GM19023 (cell line): ENCODE data around the gene C2orf80.
"Not testable (repeated sequence)": the region's sequence is repeated elsewhere in the genome, so short reads cannot be mapped to it uniquely, and the experiment has no call there.

Experiments
- ATAC-seq: cut with Tn5 transposase; IDR thresholded peaks from one replicate; pipeline ENCODE4 v1.9.1; 2021; ENCODE audit warnings: mild to moderate bottlenecking, moderate library complexity; ENCODE audit not compliant: unreplicated experiment

The C2orf80 gene

DNA sequence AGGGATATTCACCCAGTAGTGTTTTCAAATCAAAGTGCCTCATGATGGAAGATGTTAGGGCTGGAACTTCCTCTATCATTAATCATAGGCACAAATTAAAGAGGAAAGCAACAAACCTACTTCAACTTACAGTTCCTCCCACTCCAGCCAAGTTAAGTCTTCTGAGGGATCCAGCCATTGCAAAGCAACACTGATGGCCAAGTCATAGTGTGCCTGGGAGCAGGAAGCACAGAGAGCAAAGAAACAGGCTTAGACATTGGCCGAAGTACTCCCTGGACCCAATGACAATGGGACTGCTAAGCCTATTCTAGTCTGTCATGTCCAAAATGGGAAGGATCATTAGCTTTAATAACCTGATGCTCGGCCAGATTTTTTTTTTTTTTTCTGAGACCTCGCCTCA is 7.0 kb downstream of the C2orf80 start:
- ATAC-seq = no peak

DNA sequence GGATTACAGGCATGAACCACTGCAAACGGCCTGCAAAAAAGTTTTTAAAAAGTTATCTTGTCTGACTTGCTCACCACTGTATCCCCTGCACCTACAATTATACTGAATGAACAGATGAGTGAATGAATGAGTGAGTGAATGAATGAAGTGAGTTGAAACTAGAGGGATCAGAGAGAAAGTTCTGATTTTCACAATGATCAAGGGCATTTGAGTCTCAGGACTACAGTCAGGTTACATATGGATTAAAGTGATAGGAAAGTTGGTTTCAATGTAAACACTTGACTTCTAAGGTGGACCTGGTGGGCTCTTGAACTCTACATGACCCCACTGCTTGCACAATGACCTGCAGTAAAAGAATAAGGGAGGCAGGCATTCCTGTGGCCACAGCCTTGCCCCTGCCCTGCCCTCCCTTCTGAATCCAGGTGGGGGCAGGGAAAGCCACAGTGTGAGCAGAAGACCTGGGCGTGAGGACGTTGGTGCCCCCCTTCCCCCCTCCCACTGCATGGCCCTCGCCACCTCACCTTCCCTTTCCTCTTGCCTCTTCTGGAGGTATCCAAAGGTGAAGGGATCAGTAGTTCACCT is 10.7 kb downstream of the C2orf80 start:
- no peak for ATAC-seq

DNA sequence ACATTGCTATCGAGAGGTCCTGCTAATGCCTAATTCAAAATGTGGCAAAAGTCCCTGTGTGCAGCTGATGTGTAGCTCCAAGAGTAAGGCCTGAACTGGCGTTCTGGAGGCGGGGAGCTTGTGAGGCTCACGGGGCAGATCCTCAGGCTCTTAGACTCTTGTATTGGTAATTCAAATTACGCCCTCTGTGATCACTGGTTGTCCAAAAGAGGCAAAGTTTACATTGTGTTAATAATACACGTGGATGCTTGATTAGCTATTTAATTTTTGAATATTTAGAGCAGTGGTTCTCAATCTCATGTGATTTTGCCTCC is 14.0 kb downstream of the C2orf80 start:
- no peak for ATAC-seq

DNA sequence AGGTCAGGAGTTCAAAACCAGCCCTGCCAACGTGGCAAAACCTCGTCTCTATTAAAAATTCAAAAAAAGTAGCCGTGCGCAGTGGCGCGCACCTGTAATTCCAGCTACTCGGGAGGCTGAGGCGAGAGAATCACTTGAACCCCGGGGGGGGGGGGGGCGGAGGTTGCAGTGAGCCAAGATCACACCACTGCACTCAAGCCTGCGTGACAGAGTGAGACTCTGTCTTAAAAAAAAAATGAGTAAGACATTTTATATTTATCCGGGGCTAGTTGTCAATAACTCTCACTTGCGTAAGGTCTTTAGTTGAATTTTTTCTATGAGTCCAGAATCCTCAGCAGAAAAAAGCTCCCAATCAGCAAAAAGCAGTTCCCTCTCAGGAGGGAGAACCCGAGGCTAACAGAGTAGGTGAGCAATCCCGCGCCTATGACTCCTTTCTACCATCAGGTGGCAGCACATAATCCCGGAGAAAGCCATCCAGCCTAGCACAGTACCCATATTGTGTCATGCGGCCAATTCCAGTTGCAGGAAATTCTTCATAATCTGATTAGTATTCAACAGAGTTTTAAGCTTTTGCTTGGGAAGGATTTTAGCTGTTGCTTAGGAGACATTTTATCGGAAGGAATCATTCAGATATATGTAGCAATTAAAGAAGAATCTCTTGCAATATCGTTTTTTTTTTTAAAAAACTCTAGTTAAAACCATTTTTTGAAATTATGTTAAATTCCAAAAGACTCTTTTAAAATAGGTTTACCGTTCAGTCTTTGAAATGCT is 14.6 kb downstream of the C2orf80 start:
- peak; percentile 99 for ATAC-seq

DNA sequence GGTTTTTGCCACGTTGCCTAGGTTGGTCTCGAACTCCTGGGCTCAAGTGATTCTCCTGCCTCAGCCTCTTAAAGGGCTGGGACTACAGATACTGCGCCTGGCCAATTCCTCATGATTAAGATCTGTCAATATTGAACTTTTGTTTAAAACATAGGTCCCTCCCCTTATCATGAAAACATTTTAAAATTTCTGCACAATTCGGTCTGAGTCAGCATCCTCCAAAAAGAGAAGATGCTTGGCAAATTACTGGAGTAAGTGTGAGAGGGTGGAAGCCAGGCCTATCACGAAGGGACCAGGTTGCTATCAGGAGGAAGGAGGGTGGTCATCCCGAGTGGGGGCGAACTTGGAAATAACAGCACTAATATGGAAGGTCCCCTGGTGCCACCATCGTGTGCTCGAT is 15.7 kb downstream of the C2orf80 start:
- ATAC-seq = no peak

DNA sequence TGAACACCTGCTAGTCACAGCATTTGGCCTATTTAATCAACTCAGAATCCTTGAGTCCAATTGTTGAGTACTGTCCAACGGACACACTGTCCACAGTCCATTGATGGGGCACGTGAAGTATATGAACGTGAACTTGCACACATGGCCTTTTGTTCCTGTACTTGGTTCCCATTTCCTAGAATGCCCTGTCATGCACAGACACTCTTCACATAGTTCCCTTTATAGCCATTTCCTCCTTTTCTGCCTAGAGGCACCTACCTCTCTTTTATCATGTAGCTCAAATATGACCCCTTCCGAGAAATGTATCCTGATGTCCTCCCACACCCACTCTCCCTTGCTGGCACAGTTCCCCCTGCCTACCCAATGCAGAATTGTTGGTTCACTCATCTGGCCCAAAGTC is 17.7 kb downstream of the C2orf80 start:
- no peak for ATAC-seq

DNA sequence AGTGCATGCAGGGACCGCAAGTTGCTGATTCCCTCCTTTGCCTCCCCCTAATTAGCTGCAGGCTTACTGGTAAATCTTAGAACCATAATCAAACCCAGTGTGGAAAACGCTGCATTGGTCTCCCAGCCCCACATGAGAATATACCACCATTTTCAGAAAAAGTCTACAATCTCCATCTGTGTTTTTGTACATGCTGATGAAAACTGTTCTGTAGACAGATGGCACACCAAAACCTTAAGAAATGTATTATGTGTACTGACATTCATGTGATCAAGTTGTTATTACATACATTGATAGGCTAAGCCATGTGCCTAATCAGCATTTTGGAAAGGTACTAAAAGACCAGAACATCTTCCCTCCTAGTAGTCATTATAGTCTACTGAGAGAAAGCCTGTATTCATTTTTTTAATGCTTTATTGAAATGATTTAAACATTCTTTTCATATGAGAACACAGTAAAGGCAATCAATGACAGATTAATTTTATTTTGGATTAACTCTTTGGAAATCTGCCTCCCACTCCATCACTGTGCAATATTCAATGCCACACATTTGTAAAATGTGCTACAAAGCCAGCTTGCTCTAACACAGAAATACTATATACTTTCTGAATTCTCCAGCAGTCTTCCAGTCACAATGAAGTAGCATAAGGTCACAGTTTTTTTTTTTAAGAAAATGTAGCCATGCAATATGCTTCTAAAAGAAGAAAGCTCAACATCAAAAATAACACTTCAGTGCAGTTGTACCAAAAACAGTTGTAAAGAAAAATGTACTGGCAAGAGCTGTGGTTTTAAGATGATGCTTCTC is 24.7 kb downstream of the C2orf80 start:
- ATAC-seq = no peak

DNA sequence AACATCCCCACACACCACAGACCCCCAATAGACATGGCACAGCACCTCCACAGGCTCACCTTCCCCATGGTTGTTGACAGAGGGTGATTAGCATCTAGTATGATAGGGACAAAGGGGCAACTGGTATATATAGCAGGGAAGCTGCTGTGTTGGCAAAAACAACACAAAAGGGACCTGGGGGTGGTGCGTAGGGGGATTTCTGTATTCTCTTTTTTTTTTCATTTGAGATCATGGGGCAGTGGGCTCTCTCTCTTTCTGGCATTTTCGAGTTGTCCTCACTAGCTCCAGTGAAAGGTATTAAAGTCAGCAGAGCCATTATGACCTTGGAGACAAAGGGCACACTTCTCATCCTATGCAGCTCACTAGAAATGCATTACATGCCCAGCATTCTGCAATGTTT is 26.3 kb downstream of the C2orf80 start, which contains the start of gene CRYGA:
CRYGA (minus strand) TSS at position 101 of the 400 bp plus-strand sequence; CDS start at position 68, 33 bp downstream.
- ATAC-seq = no peak

DNA sequence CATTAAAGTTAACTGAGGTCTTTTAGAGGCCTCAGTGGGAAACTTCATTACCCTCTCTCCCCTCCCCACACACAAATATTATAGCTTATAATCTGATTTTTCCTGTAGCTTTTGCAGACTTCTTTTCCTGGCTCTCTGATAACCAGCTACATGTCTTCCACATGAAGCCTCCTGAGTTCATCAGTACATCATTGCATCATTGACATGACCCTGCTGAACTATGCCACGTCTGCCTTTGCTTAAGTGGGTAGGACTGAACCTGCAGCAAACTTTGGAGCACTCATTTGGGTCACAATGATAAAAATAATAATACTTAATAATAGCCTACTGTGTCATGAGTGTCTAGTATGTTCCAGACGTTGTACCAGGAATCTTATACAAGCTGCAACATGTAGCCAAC is 33.4 kb downstream of the C2orf80 start:
- no peak for ATAC-seq

DNA sequence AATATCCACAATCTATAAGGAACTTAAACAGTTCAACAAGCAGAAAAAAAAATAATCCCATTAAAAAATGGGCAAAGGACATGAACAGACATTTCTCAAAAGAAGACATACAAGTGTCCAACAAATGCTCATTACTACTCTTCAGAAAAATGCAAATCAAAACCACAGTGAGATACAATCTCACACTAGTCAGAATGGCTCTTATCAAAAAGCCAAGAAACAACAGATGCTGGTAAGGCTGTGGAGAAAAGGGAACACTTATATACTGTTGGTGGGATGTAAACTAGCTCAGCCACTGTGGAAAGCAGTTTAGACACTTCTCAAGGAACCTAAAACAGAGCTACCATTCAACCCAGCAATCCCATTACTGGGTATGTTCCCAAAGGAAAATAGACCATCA is 36.7 kb downstream of the C2orf80 start:
- no peak for ATAC-seq

DNA sequence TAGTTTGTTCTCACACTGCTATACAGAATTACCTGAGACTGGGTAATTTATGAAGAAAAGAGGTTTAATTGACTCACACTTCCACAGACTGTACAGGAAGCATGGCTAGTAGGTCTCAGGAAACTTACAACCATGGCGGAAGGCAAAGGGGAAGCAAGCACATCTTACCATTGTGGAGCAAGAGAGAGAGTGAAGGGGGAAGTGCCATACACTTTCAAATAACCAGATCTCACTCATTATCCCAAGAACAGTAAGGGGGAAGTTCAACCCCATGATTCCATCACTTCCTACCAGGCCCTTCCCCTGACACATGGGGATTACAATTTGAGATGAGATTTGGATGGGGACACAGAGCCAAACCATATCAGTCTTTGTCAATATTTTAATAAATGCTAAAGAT is 38.9 kb downstream of the C2orf80 start:
- no peak for ATAC-seq

DNA sequence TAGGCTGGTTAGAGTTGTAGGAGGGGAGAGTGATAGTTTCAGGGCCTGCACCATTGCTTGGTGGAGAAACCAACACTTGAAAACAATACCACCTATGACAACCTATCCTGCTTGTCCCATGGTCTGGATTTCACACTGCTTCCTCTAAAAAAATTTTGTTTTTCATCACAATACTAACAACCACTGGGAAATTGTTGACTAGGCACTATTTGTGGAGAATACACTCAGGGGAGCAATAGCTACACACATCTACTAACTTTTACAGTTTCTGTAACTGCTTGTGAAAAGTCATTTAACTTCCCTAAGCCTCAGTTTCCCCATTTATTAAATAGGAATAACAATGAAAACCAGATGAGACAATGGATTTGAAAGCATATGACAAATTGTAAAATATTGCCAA is 39.7 kb downstream of the C2orf80 start:
- ATAC-seq = no peak

DNA sequence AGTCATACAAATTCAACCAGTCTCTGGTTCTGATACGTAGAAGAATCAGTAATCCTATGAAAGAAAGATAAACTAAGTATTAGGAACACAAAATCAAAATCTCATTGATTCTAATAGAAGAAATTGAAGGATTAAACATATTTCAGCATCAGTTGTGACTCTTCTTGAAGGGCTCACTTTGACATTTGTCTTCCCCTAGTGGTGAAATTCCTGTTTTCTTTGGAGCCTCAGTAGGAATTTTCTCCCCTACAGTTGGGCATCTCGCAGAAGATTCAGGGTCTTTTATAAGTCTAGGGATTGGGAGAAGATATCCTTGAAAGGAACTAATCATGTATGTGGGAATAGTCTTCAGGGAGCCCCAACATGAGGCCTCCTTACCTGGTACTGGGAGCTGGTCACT is 41.0 kb downstream of the C2orf80 start:
- no peak for ATAC-seq

DNA sequence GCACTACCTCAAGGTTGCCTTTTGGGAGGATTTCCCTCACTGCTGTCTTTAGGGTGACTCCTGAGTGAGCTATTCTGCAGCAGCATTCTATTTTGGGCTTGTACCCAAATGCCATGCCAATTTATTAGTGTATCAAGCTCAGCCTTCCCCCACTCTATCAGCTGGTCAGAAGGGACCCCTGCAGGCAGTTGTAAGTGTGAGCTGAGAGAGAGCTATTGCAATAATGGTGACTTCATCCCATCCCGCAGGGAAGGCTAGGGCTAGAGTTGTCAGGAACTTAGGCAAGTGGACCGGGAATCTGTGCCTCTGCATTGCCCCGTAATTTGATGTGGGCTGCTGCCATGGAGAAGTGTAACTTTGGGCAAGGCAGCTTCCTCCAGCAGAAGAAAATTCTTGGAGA is 42.1 kb downstream of the C2orf80 start:
- no peak for ATAC-seq

DNA sequence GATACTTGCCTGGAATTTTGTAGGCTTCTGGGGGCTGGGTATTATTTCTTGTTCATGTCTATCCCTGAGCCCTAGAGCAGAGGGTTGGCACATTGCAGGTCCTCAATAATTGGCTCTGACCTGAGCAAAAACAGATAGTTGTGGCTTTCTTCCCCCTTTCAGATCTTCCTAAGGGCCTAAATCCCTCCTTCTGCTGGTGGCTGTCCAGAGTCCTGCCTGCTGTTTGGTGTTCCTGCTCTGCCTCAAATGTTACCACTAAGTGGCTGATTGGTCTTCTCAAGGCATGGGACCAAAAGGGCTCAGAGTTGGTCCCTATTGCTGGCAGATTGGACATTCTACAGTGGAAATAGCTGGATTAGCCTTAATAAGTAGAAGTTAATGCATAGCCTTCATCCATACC is 42.8 kb downstream of the C2orf80 start:
- ATAC-seq = no peak

DNA sequence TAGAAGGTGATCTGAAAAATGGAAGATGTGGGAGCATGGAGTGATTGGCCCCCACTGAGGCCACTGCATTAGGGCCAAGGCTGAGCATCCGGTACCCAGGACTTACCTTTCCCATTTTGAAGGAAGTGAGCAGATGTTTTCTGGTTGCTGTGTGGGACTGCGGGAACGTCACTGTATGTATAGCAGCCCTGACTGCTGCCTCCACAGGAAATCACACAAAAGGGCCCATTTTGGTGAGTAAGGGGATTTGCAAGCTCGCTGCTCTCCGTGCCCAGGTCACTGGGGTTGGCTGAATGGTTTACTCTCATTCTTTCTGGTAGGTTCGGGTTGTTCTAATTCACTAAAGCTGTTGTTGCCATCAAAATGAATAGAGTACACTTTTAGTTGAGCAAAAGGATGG is 43.8 kb downstream of the C2orf80 start, which contains the start of gene CRYGB:
CRYGB (minus strand) TSS at position 153 of the 400 bp plus-strand sequence; CDS start at position 115, 38 bp downstream.
- ATAC-seq = no peak

DNA sequence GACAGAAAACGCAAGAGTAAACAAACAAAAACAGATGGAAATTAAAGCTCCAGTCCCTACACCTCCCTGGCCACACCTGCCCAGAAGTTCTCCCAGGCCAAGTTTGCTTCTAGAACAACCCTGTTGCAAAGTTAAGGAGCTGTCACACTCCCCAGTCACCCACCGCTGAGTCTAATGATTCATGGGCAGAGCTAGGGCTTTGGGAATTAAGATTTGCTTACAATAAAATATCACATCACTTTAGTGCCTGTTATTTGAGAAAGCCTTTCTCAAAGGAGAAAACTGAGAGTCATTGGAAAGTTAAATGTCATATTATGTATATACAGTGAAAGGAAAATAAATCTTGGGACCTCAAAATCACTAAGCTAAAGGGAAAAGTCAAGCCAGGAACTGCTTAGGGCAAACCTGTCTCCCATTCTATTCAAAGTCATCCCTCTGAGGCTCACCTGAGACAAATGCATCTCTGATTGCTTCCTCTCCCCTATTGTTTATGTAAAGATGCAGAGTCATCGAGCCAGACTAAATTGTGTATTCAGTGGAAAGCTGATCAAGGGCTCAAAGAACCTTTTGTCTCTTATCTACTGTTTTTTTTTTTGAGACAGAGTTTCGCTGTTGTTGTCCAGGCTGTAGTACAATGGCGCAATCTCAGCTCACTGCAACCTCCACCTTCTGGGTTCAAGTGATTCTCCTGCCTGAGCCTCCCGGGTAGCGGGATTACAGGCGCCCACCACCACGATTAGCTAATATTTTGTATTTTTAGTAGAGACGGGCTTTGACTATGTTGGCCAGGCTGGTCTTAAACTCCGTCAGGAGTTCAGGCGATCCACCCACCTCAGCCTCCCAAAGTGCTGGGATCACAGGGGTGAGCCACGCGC is 46.7 kb downstream of the C2orf80 start:
- no peak for ATAC-seq

DNA sequence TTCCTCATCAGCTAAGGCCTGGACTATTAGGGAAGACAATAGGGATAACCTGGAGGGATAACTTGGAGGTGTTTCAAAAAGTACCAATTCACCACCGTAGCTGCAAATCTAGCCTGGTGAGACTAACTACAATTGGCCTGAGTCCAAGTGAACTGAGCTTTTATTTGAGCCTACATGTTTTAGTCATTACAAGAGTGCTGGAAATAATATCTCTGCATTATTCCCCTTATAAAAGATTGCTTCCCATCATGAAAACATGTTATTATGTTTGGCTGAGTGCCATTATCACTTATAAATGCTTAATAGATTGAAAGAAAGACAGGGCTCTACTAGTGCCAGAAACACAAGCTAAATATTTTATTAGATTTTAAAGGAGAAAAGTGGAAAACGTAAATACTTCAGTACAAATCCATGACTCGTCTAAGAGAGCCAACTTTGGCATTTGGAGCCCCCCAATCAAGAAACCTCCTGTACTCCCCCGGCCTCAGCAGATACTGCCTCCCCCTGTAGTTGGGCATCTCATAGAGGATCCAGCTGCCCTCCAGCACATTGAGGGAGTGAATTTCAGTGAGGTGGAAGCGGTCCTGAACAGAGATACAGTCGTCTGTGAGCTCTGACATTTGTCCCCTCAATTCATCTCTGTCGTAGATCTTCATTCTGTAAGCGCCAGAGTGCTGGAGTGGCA is 47.4 kb downstream of the C2orf80 start:
- no peak for ATAC-seq

DNA sequence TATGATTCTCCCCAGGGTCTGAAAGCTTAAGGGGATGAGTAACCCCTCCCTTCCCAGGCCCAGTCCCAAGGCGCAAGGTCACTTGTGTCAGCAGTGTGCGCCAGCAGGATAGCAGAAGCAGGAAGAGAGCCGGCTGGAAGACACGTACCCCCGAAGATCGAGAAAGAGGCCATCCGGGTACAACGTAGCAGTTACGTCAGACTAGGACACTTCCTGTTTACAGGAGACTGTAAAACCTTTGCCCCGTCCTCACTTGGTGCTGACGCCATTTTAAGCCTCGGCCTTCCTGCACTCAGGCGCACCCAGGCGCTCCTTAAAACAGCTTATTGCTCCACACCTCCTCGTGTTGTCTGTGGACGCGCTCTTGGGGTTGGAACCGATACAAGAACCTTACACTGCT is 50.4 kb downstream of the C2orf80 start:
- ATAC-seq = no peak

DNA sequence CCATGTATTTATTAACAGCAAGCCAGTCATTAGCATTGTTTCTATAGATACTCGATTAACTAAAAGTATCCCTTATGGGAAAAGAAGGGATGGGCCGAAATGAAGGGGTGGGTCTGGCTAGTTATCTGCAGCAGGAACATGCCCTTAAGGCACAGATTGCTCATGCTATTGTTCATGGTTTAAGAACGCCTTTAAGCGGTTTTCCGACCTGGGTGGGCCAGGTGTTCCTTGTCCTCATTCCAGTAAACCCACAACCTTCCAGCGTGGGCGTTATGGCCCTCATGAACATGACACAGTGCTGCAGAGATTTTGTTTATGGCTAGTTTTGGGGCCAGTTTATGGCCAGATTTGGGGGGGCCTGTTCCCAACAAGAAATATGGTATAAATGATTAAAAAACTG is 51.5 kb downstream of the C2orf80 start:
- ATAC-seq = not testable (repeated sequence)
